ENCODE results near the gene IFIT1B. TPM values are rescaled to one million over a fixed set of nuclear protein-coding genes. Genes with fewer than 3 reads are reported as not detected.

The IFIT1B gene
- total RNA-seq, 1 donor from 2014 or later = not detected

DNA sequence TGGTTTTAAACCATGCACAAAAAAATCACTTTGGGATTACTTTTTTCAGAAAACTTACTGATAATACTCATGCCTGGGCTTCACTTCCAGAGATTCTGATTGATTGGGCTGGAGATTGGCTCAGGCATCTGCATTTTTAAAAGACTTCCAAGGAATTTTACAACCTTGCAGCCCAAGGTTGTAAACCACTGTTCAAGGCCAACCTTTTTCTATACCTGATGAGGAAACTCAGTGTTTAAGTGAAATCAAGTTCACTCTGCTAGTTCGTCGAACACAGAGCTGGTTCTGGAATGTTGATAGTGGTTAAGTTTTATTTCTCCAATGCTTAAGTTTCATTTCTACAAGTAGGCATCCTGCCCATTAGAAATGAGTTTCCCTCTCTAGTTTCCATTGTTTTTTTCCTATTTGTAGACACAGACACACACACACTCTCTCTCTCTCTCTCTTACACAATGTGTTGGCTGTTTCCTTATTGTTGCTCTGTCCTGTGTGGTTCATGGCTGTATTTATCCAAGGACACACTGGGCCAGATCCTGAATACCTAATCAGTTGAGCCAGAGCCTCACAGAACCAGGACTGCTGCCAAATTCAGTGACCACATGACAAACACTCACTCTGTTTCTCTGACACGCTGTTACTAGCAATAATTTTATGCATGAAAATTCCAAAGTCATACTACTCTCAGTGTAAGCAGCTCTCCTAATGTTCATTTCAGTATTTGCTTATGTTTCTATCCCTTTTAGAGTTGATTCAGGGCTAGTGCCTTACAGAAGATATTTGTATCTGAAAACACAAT, 3.7 kb upstream of the IFIT1B start:
- peaks cover 19% of the 10 kb centered on the region for H3K4me1 Mint-ChIP-seq
- no peak overlapping the region for H3K4me3 Mint-ChIP-seq
- no peak overlapping the region for H3K27ac Mint-ChIP-seq (ENCODE audit: unreplicated experiment)
- no peaks in the 10 kb centered on the region for H3K9me3 Mint-ChIP-seq
- TF ChIP-seq CTCF (conservative IDR thresholded peaks at IDR 0.05) = no peak
- H3K27me3 Mint-ChIP-seq (ENCODE audit: low read depth) = no peaks in the 10 kb centered on the region
- DNase-seq (ENCODE audit: low read depth, low spot score) = no peak
- H3K36me3 Mint-ChIP-seq (ENCODE audit: low read depth) = no peaks in the 10 kb centered on the region

- H3K36me3 Mint-ChIP-seq (ENCODE audit: low read depth) = no peaks in the 10 kb centered on the region
- H3K9me3 Mint-ChIP-seq = no peaks in the 10 kb centered on the region
- H3K27ac Mint-ChIP-seq (ENCODE audit: unreplicated experiment) = no peak overlapping the region
- H3K4me1 Mint-ChIP-seq = peaks cover 13% of the 10 kb centered on the region
- no peak overlapping the region for H3K4me3 Mint-ChIP-seq
- no peak for TF ChIP-seq CTCF (conservative IDR thresholded peaks at IDR 0.05)
- no peaks in the 10 kb centered on the region for H3K27me3 Mint-ChIP-seq (ENCODE audit: low read depth)
- DNase-seq (ENCODE audit: low read depth, low spot score) = no peak
Measured at GRCh38 chr10:89374713-89375141, 3.1 kb upstream of the IFIT1B start.

DNA sequence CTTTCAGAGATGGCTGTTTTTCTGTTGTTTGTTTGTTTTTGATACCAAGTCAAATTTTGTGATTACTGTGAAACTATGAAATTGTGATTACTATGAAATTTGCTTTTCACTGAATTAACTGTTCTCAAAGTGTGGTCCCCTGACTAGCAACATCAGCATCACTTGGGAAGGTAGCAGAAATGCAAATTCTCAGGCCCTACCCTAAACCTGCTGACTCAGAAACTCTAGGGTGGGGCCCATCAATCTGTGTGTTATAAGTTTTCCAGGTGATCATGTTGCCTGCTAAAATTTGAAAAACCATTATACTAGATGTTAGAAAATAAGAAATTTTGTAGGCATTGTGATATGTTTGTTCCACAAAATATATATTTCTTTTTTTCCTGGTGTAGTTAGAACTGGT, 1.2 kb downstream of the IFIT1B start:
- no peak for TF ChIP-seq CTCF (conservative IDR thresholded peaks at IDR 0.05)
- peaks cover 6% of the 10 kb centered on the region for H3K4me1 Mint-ChIP-seq

GRCh38 chr10:89382757-89383156, 4.9 kb downstream of the IFIT1B start:
- Mint-ChIP-seq H3K27me3 (ENCODE audit: low read depth) (no peaks in the 10 kb centered on the region), H3K36me3 (ENCODE audit: low read depth) (no peaks in the 10 kb centered on the region), H3K9me3 (no peaks in the 10 kb centered on the region), H3K4me3 (no peak overlapping the region), H3K4me1 (no peaks in the 10 kb centered on the region), H3K27ac (ENCODE audit: unreplicated experiment) (no peak overlapping the region)
- no peak for DNase-seq (ENCODE audit: low read depth, low spot score)
- TF ChIP-seq CTCF (conservative IDR thresholded peaks at IDR 0.05) = no peak

More for the DNA sequence above, 1.2 kb downstream of the IFIT1B start:
- no peaks in the 10 kb centered on the region for H3K27me3 Mint-ChIP-seq (ENCODE audit: low read depth)
- no peaks in the 10 kb centered on the region for H3K9me3 Mint-ChIP-seq
- no peaks in the 10 kb centered on the region for H3K36me3 Mint-ChIP-seq (ENCODE audit: low read depth)
- no peak overlapping the region for H3K27ac Mint-ChIP-seq (ENCODE audit: unreplicated experiment)
- DNase-seq (ENCODE audit: low read depth, low spot score) = no peak
- H3K4me3 Mint-ChIP-seq = no peak overlapping the region

- no peaks in the 10 kb centered on the region for H3K27me3 Mint-ChIP-seq (ENCODE audit: low read depth)
- no peak overlapping the region for H3K4me3 Mint-ChIP-seq
- H3K9me3 Mint-ChIP-seq = no peaks in the 10 kb centered on the region
- no peak overlapping the region for H3K27ac Mint-ChIP-seq (ENCODE audit: unreplicated experiment)
- TF ChIP-seq CTCF (conservative IDR thresholded peaks at IDR 0.05) = no peak
- no peaks in the 10 kb centered on the region for H3K36me3 Mint-ChIP-seq (ENCODE audit: low read depth)
- H3K4me1 Mint-ChIP-seq = no peaks in the 10 kb centered on the region
- no peak for DNase-seq (ENCODE audit: low read depth, low spot score)
Measured at GRCh38 chr10:89384474-89385340, 6.9 kb downstream of the IFIT1B start.

All from neural crest cell (in vitro differentiated cells).